A673 (cell line): ENCODE results near the gene SPSB1.

Source experiments
- EZH2 ChIP-seq: fragments of 200-600 bp; sonication (generic); IDR thresholded peaks from 2 replicates; pipeline ENCODE4 v1.6.1; 2017; ENCODE audit warnings: borderline replicate concordance, low read depth, mild to moderate bottlenecking, mixed read lengths, antibody characterized with exemption, low read length; ENCODE audit not compliant: poor library complexity, severe bottlenecking
- TF ChIP-seq, protein P1 (sequence below): fragments of 300-800, 200-600 bp; sonication (generic); conservative IDR thresholded peaks from 2 replicates; pipeline ENCODE4 v1.5.1; 2017; ENCODE audit warnings: low read depth, mild to moderate bottlenecking, antibody characterized with exemption, low read length, moderate library complexity, mixed read lengths

- TF ChIP-seq EZH2: no peak
- TF ChIP-seq, protein P1, sequence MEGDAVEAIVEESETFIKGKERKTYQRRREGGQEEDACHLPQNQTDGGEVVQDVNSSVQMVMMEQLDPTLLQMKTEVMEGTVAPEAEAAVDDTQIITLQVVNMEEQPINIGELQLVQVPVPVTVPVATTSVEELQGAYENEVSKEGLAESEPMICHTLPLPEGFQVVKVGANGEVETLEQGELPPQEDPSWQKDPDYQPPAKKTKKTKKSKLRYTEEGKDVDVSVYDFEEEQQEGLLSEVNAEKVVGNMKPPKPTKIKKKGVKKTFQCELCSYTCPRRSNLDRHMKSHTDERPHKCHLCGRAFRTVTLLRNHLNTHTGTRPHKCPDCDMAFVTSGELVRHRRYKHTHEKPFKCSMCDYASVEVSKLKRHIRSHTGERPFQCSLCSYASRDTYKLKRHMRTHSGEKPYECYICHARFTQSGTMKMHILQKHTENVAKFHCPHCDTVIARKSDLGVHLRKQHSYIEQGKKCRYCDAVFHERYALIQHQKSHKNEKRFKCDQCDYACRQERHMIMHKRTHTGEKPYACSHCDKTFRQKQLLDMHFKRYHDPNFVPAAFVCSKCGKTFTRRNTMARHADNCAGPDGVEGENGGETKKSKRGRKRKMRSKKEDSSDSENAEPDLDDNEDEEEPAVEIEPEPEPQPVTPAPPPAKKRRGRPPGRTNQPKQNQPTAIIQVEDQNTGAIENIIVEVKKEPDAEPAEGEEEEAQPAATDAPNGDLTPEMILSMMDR: no peak
Observed at GRCh38 chr1:9352377-9353134, 59.9 kb downstream of the SPSB1 start.
